K562 (cell line): ENCODE measurements around the gene PBX2. TPM values are rescaled to one million over a fixed set of nuclear protein-coding genes. Genes with fewer than 3 reads are reported as not detected.

ENCODE experiments used
- ARNT ChIP-seq, 2 experiments: fragments of 450-650 bp; IDR thresholded peaks; 2 replicates each; pipeline ENCODE4 v1.6.1; 2016; ENCODE audit warnings: mild to moderate bottlenecking in 1 of 2
- CREBBP ChIP-seq: IDR thresholded peaks from one replicate; pipeline ENCODE4 v1.6.1; 2012; ENCODE audit warnings: low read depth, mild to moderate bottlenecking, control low read depth, inconsistent platforms, low read length
- ESRRA ChIP-seq: fragments of 450-650 bp; IDR thresholded peaks from 2 replicates; pipeline ENCODE4 v1.6.1; 2014; ENCODE audit warnings: low read depth, mild to moderate bottlenecking, moderate library complexity, borderline replicate concordance
- ETS2 ChIP-seq: IDR thresholded peaks from 2 replicates; pipeline ENCODE4 v1.6.1; 2016; ENCODE audit warnings: borderline replicate concordance, missing genetic modification characterization, mild to moderate bottlenecking, moderate library complexity, missing compliant biosample characterization; ENCODE audit not compliant: poor library complexity, severe bottlenecking
- GTF3C2 ChIP-seq: IDR thresholded peaks from 3 replicates; pipeline ENCODE4 v1.6.1; 2011; ENCODE audit warnings: borderline replicate concordance, mild to moderate bottlenecking, moderate library complexity; ENCODE audit not compliant: insufficient read length; ENCODE audit errors: extremely low read depth
- HDGF ChIP-seq: fragments of 450-650 bp; IDR thresholded peaks from 2 replicates; pipeline ENCODE4 v1.6.1; 2016
- HES1 ChIP-seq: fragments of 450-650 bp; IDR thresholded peaks from 2 replicates; pipeline ENCODE4 v1.6.1; 2016; ENCODE audit warnings: low read depth, mild to moderate bottlenecking, moderate library complexity
- KLF6 ChIP-seq: fragments of 250-450 bp; sonication (Bioruptor Pico); IDR thresholded peaks from 2 replicates; pipeline ENCODE4 v1.4.0; 2020; ENCODE audit warnings: mild to moderate bottlenecking, moderate library complexity, borderline replicate concordance
- MTA1 ChIP-seq: fragments of 450-650 bp; IDR thresholded peaks from 2 replicates; pipeline ENCODE4 v1.6.1; 2017; ENCODE audit warnings: borderline replicate concordance
- MTA3 ChIP-seq: fragments of 450-650 bp; formaldehyde crosslinking; IDR thresholded peaks from 2 replicates; pipeline ENCODE4 v1.6.1; 2017; ENCODE audit warnings: mild to moderate bottlenecking, borderline replicate concordance
- NCOA6 ChIP-seq: fragments of 450-650 bp; IDR thresholded peaks from 2 replicates; pipeline ENCODE4 v1.6.1; 2017; ENCODE audit warnings: mild to moderate bottlenecking
- PHF21A ChIP-seq: fragments of 450-650 bp; IDR thresholded peaks from 2 replicates; pipeline ENCODE4 v1.6.1; 2017; ENCODE audit warnings: low read depth, borderline replicate concordance
- RBBP5 ChIP-seq: fragments of 200-600 bp; sonication (generic); IDR thresholded peaks from 2 replicates; pipeline ENCODE4 v1.6.1; 2012; ENCODE audit warnings: borderline replicate concordance, mild to moderate bottlenecking, low read length, control low read depth, inconsistent platforms; ENCODE audit not compliant: insufficient read depth, poor library complexity, severe bottlenecking
- STAT5B ChIP-seq: fragments of 250-450 bp; sonication (Bioruptor Pico); IDR thresholded peaks from 2 replicates; pipeline ENCODE4 v1.8.0; 2021; ENCODE audit warnings: mild to moderate bottlenecking, inconsistent platforms
- TOE1 ChIP-seq, 2 experiments: fragments of 450-650 bp in 1 of 2; sonication (generic) in 1 of 2; formaldehyde crosslinking in 1 of 2; IDR thresholded peaks; 2 replicates each; pipeline versions ENCODE4 v1.7.1 to v1.8.0; 2016 to 2022; ENCODE audit warnings: borderline replicate concordance in 2 of 2, mild to moderate bottlenecking in 2 of 2, antibody characterized with exemption in 1 of 2, inconsistent platforms in 1 of 2, low read depth in 1 of 2, missing genetic modification reagents in 1 of 2, moderate library complexity in 1 of 2
- USF1 ChIP-seq: sonication (generic); formaldehyde crosslinking; IDR thresholded peaks from 2 replicates; pipeline ENCODE4 v1.9.0; 2022; ENCODE audit warnings: mild to moderate bottlenecking, missing genetic modification reagents
- ZBTB12 ChIP-seq: fragments of 250-450 bp; sonication (Bioruptor Pico); IDR thresholded peaks from 2 replicates; pipeline ENCODE4 v1.4.0; 2020
- ZNF512 ChIP-seq: IDR thresholded peaks from 2 replicates; pipeline ENCODE4 v1.6.1; 2016; ENCODE audit warnings: missing genetic modification characterization, missing compliant biosample characterization
- polyA plus RNA-seq, 8 experiments: library from polyadenylated mRNA; depleted of rRNA in 4 of 8; stranded (reverse) in 5 of 8; unstranded in 3 of 8; fragments of >200 nt; fragmentation: Nextera tagmentation in 2 of 8; fragmentation: Illumina TruSeq in 1 of 8; extraction: Ambion mirVana in 2 of 8; extraction: Trizol in 1 of 8; gene quantifications; 2 replicates each; pipeline versions ENCODE4 v1.2.1 to v1.2.3, GENCODE V29; 2011 to 2014; ENCODE audit warnings: inconsistent platforms in 1 of 8, missing spikeins in 1 of 8
- total RNA-seq, 7 experiments: library from RNA; depleted of rRNA in 6 of 7; stranded (reverse); fragments of >200 nt in 6 of 7; fragmentation: Illumina TruSeq in 2 of 7; extraction: Trizol in 2 of 7; gene quantifications; 2 replicates each; pipeline versions ENCODE4 v1.2.1 to v1.2.3, GENCODE V29; 2011 to 2021; ENCODE audit warnings: low replicate concordance in 1 of 7

The PBX2 gene
- total and polyA plus RNA-seq, 9 of the 15 experiments (the other 6 are each of a cell fraction or from before 2014, with no cell fraction given): 1.9 to 134 (median 62.5) TPM

- TF ChIP-seq ETS2 (no peak), MTA1 (no peak), GTF3C2 (no peak), HDGF (peak; percentile 55; the same call in 1 of the 2 replicates), ZNF512 (tag) (peak; percentile 55; the same call in 1 of the 2 replicates), RBBP5 (no peak), MTA3 (0 out of 2 replicates have a peak, but pooled peaks have one; percentile 41), USF1 (CRISPR knock-in tag) (peak; percentile 86), KLF6 (CRISPR knock-in tag) (peak; percentile 37; the same call in 1 of the 2 replicates), ESRRA (peak; percentile 1; the same call in 1 of the 2 replicates), NCOA6 (no peak), STAT5B (no peak), TOE1 (IDR thresholded peaks at IDR 0.05; ENCODE audit: borderline replicate concordance) (peak; percentile 86), TOE1 (CRISPR knock-in tag; IDR thresholded peaks at IDR 0.05; ENCODE audit: borderline replicate concordance, low read depth) (no peak), ARNT (IDR thresholded peaks at IDR 0.05) (peak in 1 of 2 experiments; percentile 16; a peak in 1 of 4 replicates), PHF21A (peak; percentile 71; the same call in 1 of the 2 replicates), CREBBP (no peak), ZBTB12 (CRISPR knock-in tag) (peak; percentile 28; the same call in 1 of the 2 replicates), HES1 (peak; percentile 26; the same call in 1 of the 2 replicates)
Measured at GRCh38 chr6:32178547-32179440, 11.2 kb downstream of the PBX2 start (continued).
